ENCODE data around the gene FCRL3.

DNA sequence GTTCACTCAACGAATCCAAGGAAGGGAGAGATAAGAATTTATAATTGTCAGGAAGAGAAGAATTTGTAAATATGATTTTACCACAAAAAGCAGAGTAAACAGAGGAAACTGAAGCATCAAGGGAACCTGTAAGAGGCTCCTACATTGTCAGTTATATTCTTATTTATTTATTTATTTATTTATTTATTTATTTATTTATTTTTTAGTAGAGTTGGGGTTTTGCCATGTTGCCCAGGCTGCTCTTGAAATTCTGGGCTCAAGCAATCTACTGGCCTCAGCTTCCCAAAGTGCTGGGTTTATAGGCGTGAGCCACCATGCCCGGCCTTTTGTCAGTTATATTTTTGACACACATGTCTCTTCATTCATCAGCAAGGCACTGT, 47.1 kb downstream of the FCRL3 start:
- no peak for TF ChIP-seq TEAD4 (CRISPR knock-in tag; IDR thresholded peaks at IDR 0.05)
- TF ChIP-seq ZBTB21 (CRISPR knock-in tag; IDR thresholded peaks at IDR 0.05; ENCODE audit: borderline replicate concordance) = no peak
- TF ChIP-seq ELF4 (CRISPR knock-in tag; IDR thresholded peaks at IDR 0.05; ENCODE audit: low read depth) = no peak
- no peak for TF ChIP-seq FOXP1 (CRISPR knock-in tag; IDR thresholded peaks at IDR 0.05; ENCODE audit: borderline replicate concordance)

Data from WTC11 (cell line).